PC-9 (cell line): Measurements from ENCODE around the gene MYOM1.

Experiments used
- CTCF ChIP-seq: fragments of 200-600 bp; sonication (generic); conservative IDR thresholded peaks from 2 replicates; pipeline ENCODE4 v1.6.1; 2017; ENCODE audit warnings: mixed run types, antibody characterized with exemption, mild to moderate bottlenecking, moderate library complexity
- EZH2 ChIP-seq: fragments of 200-600 bp; sonication (generic); IDR thresholded peaks from 2 replicates; pipeline ENCODE4 v1.8.0; 2017; ENCODE audit warnings: antibody characterized with exemption, low read depth

DNA sequence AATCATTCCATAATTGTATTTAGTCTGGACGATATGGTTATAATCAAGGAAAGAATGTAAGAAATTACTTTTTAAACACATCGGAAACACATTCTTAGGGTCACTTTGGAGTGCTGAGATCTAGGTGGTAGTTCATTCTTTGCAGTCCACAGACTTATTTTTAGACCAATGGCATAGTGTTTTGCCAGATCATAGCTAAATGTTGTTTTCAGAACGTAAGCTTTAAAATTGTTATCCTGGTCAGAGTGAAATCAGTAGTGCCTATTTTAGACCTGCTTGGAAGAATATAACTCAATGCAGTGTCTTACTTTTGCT lies 32.2 kb upstream of the MYOM1 start:
- TF ChIP-seq CTCF = no peak
- no peak for TF ChIP-seq EZH2
